Astrocyte (in vitro differentiated cells and primary cell): ENCODE data around the gene CIDEB. TPM values are rescaled to one million over a fixed set of nuclear protein-coding genes. Genes with fewer than 3 reads are reported as not detected.
A peak's percentile ranks its signal among the peaks of the same experiment; 100 is the strongest.

Source experiments
- DNase-seq: peaks from one replicate; pipeline ENCODE4 v3.0.0-alpha.2; 2010; ENCODE audit warnings: low read depth
- FAIRE-seq: peaks from 2 replicates; lab custom pipeline; 2011; peaks lifted over from hg19 to GRCh38; lab: Jason Lieb, UNC
- H2AFZ ChIP-seq: 2 replicates; pipeline ENCODE4 v1.6.0; 2012; ENCODE audit warnings: low read depth, low read length, inconsistent platforms
- H3K27ac ChIP-seq: 2 replicates; pipeline ENCODE4 v1.5.1; 2011; ENCODE audit warnings: low read depth, low read length, inconsistent platforms
- H3K27me3 ChIP-seq: 2 replicates; pipeline ENCODE4 v1.6.0; 2011; ENCODE audit warnings: low read length, inconsistent platforms; ENCODE audit not compliant: insufficient read depth
- H3K36me3 ChIP-seq: 2 replicates; pipeline ENCODE4 v1.5.1; 2011; ENCODE audit warnings: low read length, inconsistent platforms; ENCODE audit not compliant: insufficient read depth
- H3K4me1 ChIP-seq: 2 replicates; pipeline ENCODE4 v1.5.1; 2011; ENCODE audit warnings: low read length, inconsistent platforms; ENCODE audit not compliant: insufficient read depth
- H3K4me2 ChIP-seq: 2 replicates; pipeline ENCODE4 v1.6.0; 2012; ENCODE audit warnings: low read length, inconsistent platforms
- H3K4me3 ChIP-seq: 2 replicates; pipeline ENCODE4 v1.5.1; 2011; ENCODE audit warnings: low read depth, mild to moderate bottlenecking, low read length, inconsistent platforms; ENCODE audit not compliant: insufficient read depth
- H3K79me2 ChIP-seq: 2 replicates; pipeline ENCODE4 v1.6.0; 2012; ENCODE audit warnings: mild to moderate bottlenecking, low read length, inconsistent platforms; ENCODE audit not compliant: insufficient read depth
- H3K9ac ChIP-seq: 2 replicates; pipeline ENCODE4 v1.6.0; 2012; ENCODE audit warnings: mild to moderate bottlenecking, low read length, inconsistent platforms
- H3K9me3 ChIP-seq: 2 replicates; pipeline ENCODE4 v1.5.1; 2012; ENCODE audit warnings: low read depth, mild to moderate bottlenecking, low read length, inconsistent platforms; ENCODE audit not compliant: insufficient read depth
- H4K20me1 ChIP-seq: 2 replicates; pipeline ENCODE4 v1.6.0; 2012; ENCODE audit warnings: low read length, inconsistent platforms; ENCODE audit not compliant: insufficient read depth
- H3K27ac Mint-ChIP-seq: one replicate; pipeline ENCODE4 v1.8.0; 2021; ENCODE audit warnings: mild to moderate bottlenecking, mixed read lengths; ENCODE audit not compliant: unreplicated experiment
- H3K27me3 Mint-ChIP-seq: one replicate; pipeline ENCODE4 v1.8.0; 2021; ENCODE audit warnings: low read depth, mixed read lengths; ENCODE audit not compliant: unreplicated experiment
- H3K36me3 Mint-ChIP-seq: one replicate; pipeline ENCODE4 v1.8.0; 2021; ENCODE audit warnings: low read depth, mixed read lengths; ENCODE audit not compliant: unreplicated experiment
- H3K4me1 Mint-ChIP-seq: one replicate; pipeline ENCODE4 v1.8.0; 2021; ENCODE audit warnings: low read depth, mixed read lengths; ENCODE audit not compliant: unreplicated experiment
- H3K4me3 Mint-ChIP-seq: one replicate; pipeline ENCODE4 v1.8.0; 2021; ENCODE audit warnings: mild to moderate bottlenecking, moderate library complexity, mixed read lengths; ENCODE audit not compliant: unreplicated experiment
- H3K9me3 Mint-ChIP-seq: one replicate; pipeline ENCODE4 v1.8.0; 2021; ENCODE audit warnings: mild to moderate bottlenecking, mixed read lengths; ENCODE audit not compliant: unreplicated experiment
- EZH2 ChIP-seq: IDR thresholded peaks from 2 replicates; pipeline ENCODE4 v1.6.1; 2012; ENCODE audit warnings: mild to moderate bottlenecking, low read length, inconsistent platforms; ENCODE audit not compliant: insufficient read depth
- total RNA-seq: library from RNA; stranded (reverse); gene quantifications from 2 replicates; pipeline ENCODE4 v1.2.1, GENCODE V29; 2021
- TF ChIP-seq, protein P1 (sequence below): IDR thresholded peaks from 2 replicates; pipeline ENCODE4 v1.5.1; 2011; ENCODE audit warnings: low read depth, mild to moderate bottlenecking, inconsistent platforms, low read length, moderate library complexity; ENCODE audit not compliant: insufficient read depth

The CIDEB gene
- total RNA-seq, 1 donor from 2014 or later = not detected

DNA sequence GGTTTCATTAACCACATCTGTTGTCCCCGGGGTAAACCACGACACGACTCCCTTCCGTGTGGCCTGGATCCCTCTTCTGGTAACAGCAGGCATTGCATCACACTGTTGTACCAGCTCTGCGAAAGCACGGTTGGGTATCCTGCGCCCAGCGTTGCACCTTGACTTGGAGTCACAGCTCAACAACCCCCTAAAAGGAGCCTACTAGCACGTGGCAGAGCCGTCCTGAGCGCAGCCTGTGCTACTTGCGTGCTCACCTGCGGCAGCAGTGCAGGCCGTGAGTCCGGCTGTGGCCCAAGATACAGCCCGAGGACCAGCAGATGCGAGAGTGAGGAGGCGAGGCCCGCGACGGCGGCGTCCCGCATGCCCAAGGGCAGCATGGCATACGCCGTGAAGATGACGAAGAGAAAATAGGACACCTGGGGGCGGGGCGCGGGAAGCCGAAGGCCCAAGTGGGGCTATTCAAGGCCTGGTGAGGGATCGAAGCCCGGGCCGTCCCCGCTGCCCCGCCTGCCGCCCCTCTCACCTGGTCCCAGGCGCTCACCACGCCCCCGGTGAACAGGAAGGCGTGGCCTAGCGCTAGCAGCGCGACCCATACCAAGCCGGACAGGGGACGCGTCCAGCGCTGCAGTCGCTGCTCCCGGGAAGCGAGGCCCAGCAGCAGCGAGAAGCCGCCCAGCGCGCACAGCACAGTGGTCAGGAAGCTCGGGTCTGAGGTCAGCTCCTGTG is 24.7 kb upstream of the CIDEB start:
- H3K79me2 ChIP-seq = no peaks in the 10 kb centered on the region
- H2AFZ ChIP-seq = peak overlapping the region; percentile 61
- peak overlapping the region; percentile 8 for H3K4me3 ChIP-seq
- H3K4me1 Mint-ChIP-seq = no peaks in the 10 kb centered on the region
- no peaks in the 10 kb centered on the region for H3K36me3 ChIP-seq
- FAIRE-seq (no peak), DNase-seq (peak; percentile 25)
- H3K4me1 ChIP-seq = peaks cover 16% of the 10 kb centered on the region
- peaks cover 7% of the 10 kb centered on the region for H3K9me3 Mint-ChIP-seq
- peak overlapping the region; percentile 74 for H3K4me3 Mint-ChIP-seq
- no peak overlapping the region for H3K27ac ChIP-seq
- peaks cover 71% of the 10 kb centered on the region for H3K27me3 Mint-ChIP-seq
- peaks cover 43% of the 10 kb centered on the region for H3K27me3 ChIP-seq
- TF ChIP-seq EZH2 = no peak
- TF ChIP-seq, protein P1, sequence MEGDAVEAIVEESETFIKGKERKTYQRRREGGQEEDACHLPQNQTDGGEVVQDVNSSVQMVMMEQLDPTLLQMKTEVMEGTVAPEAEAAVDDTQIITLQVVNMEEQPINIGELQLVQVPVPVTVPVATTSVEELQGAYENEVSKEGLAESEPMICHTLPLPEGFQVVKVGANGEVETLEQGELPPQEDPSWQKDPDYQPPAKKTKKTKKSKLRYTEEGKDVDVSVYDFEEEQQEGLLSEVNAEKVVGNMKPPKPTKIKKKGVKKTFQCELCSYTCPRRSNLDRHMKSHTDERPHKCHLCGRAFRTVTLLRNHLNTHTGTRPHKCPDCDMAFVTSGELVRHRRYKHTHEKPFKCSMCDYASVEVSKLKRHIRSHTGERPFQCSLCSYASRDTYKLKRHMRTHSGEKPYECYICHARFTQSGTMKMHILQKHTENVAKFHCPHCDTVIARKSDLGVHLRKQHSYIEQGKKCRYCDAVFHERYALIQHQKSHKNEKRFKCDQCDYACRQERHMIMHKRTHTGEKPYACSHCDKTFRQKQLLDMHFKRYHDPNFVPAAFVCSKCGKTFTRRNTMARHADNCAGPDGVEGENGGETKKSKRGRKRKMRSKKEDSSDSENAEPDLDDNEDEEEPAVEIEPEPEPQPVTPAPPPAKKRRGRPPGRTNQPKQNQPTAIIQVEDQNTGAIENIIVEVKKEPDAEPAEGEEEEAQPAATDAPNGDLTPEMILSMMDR = peak; percentile 75
- H3K36me3 Mint-ChIP-seq = no peaks in the 10 kb centered on the region
- H3K27ac Mint-ChIP-seq = peak overlapping the region; percentile 9
- H3K9me3 ChIP-seq = no peaks in the 10 kb centered on the region
- no peaks in the 10 kb centered on the region for H4K20me1 ChIP-seq
- H3K4me2 ChIP-seq = peak overlapping the region; percentile 77
- no peak overlapping the region for H3K9ac ChIP-seq

DNA sequence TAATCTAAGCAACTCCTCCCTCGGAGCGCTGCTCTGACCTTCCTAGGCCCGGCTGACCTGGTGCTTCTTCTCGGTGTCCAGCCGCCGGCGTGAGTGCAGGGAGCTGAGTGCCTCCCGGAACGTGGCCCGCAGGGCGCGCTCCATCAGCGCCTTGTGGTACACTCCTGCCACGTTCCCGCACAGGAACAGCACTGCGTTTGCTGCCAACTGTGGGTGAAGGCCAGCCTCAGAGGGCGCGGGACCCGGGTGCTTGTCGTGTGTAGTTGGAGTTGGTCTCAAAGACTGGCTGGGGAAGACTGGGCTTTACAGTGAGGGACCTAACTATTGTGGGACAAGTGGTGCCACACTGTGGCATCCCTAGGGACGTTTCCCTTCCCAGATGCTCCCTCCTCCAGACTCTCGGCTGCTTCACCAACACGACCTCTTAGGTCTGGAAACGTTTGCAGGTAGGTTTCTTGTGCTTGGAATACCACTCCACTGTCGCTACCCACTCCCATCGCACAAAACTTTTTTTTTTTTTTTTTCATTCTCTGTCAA is 24.0 kb upstream of the CIDEB start:
- H3K4me2 ChIP-seq = peak overlapping the region; percentile 77
- Mint-ChIP-seq H3K27me3 (peaks cover 67% of the 10 kb centered on the region), H3K36me3 (no peaks in the 10 kb centered on the region), H3K4me1 (no peaks in the 10 kb centered on the region), H3K4me3 (peak overlapping the region; percentile 74), H3K9me3 (peaks cover 7% of the 10 kb centered on the region), H3K27ac (no peak overlapping the region)
- H4K20me1 ChIP-seq = no peaks in the 10 kb centered on the region
- no peaks in the 10 kb centered on the region for H3K9me3 ChIP-seq
- peaks cover 40% of the 10 kb centered on the region for H3K27me3 ChIP-seq
- no peaks in the 10 kb centered on the region for H3K36me3 ChIP-seq
- H3K79me2 ChIP-seq = no peaks in the 10 kb centered on the region
- H3K4me1 ChIP-seq = peaks cover 16% of the 10 kb centered on the region
- TF ChIP-seq, protein P1 = no peak
- TF ChIP-seq EZH2 = no peak
- H3K27ac ChIP-seq = no peak overlapping the region
- no peak overlapping the region for H3K9ac ChIP-seq
- H3K4me3 ChIP-seq = no peak overlapping the region
- no peak for FAIRE-seq
- H2AFZ ChIP-seq = peak overlapping the region; percentile 5
- no peak for DNase-seq
